NCI-H2029 treated with DMSO at 0.1 percent for 48 hours (cell line): ENCODE results near the gene TPGS1.

Experiments
- DNase-seq: peaks from one replicate; lab custom pipeline; 2025; lab: John Stamatoyannopoulos, UW

The TPGS1 gene

DNA sequence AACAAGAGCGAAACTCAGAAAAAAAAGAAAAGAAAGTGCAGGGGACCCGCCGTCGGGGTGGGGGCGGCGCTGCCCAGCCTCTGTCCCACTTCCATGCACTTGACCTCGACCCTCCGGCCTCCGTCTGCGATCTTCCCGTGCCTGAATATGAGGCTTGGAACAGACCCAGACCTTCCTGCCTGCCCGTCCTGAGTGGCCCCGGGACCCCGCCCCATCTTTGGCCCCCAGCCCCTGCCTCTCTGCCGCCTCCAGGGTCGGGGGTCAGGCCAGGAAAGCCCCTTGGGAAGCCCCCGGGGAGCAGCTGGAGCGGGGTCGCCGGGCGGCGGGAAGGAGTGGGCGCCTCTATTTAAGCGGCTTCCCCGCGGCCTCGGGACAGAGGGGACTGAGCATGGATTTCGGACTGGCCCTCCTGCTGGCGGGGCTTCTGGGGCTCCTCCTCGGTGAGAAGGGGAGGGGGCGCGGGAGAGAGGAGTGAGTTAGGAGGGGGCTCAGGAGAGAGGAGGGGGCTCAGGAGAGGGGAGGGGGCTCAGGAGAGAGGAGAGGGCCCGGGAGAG lies 11.1 kb upstream of the TPGS1 start, which contains the start of gene MADCAM1:
TSS of gene MADCAM1 (plus strand) at position 375 of the 554 bp plus-strand sequence. CDS start at position 389, 14 bp downstream.
- DNase-seq: no peak

DNA sequence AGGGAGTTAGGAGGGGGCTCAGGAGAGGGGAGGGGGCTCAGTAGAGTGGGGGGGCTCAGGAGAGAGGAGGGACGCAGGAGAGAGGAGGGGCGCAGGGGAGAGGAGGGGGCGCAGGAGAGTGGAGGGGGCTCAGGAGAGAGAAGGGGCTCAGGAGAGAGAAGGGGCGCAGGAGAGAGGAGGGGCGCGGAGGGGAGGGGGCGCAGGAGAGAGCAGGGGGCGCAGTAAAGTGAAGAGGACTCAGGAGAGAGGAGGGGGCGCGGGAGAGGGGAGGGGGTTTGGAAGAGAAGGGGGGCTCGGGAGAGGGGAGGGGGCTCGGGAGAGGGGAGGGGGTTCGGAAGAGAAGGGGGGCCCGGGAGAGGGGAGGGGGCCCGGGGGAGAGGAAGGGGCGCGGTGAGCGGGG lies 10.3 kb upstream of the TPGS1 start:
- no peak for DNase-seq

DNA sequence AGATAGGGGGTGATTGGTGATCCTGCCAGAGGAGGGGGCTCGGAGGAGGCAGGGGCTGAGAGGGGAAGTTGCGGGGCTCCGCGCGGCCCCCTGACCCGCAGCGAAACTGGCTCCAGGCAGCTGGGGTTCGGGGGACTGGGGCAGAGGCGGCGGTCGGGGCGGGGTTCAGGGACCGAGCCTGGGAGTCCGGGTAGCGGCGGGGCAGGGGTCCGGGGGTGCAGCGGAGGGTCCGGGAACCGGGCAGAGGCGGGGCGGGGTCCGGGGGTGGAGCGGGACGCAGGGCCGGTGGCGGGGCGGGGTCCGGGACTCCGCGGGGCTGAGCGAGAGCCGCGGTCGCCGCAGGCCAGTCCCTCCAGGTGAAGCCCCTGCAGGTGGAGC lies 9.8 kb upstream of the TPGS1 start:
- no peak for DNase-seq

DNA sequence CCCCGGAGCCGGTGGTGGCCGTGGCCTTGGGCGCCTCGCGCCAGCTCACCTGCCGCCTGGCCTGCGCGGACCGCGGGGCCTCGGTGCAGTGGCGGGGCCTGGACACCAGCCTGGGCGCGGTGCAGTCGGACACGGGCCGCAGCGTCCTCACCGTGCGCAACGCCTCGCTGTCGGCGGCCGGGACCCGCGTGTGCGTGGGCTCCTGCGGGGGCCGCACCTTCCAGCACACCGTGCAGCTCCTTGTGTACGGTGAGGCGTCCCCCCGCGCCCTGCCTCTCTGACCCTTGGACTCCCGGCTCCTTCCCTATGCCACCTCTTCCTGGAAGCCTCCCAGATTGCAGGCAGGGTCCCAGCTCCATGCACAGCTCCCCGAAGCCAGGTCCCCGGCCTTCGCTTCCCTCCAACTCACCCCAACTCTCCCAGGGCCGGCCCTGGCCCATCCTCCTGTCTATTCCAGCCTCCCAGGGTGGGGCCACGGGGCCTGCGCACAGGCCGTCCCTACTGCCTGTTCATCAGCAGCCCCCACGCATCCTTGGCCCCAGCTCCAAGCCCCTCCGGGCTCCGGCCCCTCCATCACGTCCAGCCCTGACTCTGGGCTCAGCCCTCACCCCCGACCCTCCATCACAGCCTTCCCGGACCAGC lies 9.3 kb upstream of the TPGS1 start:
- no peak for DNase-seq

DNA sequence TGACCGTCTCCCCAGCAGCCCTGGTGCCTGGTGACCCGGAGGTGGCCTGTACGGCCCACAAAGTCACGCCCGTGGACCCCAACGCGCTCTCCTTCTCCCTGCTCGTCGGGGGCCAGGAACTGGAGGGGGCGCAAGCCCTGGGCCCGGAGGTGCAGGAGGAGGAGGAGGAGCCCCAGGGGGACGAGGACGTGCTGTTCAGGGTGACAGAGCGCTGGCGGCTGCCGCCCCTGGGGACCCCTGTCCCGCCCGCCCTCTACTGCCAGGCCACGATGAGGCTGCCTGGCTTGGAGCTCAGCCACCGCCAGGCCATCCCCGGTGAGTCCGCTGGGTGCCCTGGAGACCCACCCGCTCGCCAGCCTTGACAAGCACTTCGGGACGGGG lies 8.8 kb upstream of the TPGS1 start:
- DNase-seq: no peak

DNA sequence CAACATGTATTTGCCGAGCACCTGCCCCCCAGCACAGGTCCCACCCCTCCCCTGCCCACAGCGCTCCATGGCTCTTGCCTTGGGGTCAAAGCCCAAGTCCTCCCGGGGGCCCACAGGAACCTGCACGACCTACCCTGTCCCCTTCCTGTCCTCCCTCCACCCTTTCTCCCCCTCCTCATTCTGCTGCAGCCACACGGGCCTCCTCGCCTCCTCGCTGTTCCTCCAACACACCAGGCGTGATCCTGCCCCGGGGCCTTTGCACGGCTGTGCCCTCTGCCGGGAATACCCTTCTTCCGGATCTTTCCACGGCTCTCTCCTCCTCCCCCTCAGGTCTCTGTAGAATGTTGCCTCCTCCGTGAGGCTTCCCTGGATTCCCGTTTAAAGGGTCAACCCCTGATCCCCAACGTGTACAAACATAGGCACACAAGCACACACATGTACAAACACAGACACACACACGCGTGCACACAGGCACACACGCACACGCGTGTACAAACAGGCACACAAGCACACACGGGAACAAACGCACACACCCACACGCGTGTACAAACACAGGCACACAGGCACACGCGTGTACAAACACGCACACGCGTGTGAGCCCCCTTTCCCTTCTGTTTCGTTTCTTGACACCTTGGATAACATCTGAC lies 8.2 kb upstream of the TPGS1 start:
- DNase-seq: no peak

DNA sequence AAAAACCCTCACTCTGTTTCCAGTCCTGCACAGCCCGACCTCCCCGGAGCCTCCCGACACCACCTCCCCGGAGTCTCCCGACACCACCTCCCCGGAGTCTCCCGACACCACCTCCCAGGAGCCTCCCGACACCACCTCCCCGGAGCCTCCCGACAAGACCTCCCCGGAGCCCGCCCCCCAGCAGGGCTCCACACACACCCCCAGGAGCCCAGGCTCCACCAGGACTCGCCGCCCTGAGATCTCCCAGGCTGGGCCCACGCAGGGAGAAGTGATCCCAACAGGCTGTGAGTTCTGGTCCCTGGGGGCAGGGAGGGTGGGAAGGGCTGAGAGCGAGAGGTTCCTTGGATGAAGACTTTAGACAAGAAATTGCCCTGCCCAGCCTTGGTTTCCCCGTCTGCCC lies 5.7 kb upstream of the TPGS1 start:
- DNase-seq: no peak

DNA sequence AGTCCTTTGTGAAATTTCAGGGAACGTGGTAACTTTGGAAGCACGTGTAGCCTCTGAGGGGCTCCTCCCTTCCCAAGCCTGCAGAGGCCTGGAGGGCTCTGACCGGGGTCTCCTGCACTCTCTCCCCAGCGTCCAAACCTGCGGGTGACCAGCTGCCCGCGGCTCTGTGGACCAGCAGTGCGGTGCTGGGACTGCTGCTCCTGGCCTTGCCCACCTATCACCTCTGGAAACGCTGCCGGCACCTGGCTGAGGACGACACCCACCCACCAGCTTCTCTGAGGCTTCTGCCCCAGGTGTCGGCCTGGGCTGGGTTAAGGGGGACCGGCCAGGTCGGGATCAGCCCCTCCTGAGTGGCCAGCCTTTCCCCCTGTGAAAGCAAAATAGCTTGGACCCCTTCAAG lies 2.7 kb upstream of the TPGS1 start:
- no peak for DNase-seq

DNA sequence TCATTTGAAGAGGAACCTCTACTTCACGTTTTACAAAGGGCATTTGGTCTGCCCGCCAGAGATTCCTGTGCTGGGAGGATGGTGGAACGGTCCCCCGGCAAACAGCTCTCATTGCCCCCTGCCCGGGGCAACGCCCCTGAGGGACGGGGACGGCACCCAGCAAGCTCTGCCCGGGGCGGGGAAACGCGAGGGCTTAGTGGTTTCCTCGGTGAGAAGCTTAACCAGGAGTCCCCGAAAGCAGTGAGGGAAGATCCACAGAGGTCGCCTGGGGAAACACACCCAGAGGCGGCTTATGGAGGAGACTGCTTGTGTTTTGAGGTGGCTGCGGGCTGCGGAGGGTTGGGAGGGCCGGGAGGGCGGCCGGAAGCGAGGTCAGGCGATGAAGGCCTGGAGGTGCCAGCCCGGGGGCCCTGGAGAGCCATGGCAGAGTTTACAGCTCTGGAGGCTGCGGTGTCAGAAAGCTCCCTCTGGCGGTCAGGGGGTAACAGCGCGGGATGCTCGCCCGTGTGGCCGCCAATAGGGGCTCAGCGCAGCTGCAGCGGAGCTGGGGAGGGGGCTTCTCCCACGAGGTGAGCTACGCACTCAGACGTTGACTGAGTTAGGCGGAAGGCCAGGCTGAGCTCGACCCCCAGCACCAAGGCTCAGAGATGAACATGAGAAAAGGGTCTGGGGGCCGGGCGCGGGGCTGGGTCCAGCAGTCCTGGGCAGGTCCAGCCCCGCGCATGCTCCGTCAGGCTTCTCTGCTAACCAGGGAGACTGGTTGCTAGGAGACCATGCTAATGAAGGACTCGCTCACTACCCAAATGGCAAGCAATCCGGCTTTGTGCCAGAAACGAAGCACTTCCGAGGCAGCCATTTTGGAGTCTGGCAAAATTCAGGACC lies 652 bp upstream of the TPGS1 start:
- DNase-seq: peak; percentile 82

DNA sequence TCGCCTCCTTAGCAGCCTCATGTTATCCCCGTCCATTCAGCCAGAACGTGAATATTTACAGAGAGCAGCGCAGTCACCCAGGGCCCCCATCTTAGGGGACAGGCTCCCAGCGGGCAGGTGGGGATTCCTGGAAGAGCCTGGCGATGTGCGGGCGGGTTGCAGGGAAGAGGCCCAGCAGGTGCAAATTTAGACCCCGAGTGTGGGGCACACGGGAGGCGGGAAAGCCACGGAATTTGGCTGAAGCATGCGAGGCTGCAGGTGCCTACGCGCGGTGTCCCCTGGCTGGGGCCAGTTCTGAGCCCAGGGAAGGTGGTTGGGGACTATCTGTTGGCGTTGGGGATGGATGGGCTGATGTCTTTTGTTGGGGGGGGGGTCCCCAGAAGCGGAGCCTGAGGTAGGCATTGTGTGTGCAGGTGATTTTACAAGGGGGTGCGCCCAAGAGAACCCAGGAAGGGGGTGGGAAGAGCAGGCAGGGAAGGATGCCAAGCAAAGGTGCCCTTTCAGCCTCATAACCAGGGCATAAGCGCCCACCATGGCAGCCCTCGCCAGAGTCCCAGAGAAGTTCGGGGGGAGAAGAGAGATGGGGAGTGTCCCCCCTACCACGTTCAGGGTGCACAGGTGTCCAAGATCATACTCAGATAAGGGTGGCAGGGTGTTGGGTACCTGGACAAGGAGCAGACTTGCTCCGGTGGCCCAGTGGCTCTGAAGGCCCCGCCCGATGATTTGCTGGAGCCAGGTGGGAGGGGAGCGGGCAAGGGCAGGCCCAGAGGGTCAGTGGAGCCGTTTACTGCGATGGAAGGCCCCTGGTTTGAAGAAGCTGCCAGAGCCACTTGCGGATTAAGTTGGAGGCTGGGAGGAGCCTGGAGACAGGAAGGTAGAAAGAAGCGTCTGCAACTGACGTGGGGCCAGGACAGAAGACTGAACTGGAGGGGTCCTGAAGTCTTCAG lies 1.2 kb downstream of the TPGS1 start:
- no peak for DNase-seq

DNA sequence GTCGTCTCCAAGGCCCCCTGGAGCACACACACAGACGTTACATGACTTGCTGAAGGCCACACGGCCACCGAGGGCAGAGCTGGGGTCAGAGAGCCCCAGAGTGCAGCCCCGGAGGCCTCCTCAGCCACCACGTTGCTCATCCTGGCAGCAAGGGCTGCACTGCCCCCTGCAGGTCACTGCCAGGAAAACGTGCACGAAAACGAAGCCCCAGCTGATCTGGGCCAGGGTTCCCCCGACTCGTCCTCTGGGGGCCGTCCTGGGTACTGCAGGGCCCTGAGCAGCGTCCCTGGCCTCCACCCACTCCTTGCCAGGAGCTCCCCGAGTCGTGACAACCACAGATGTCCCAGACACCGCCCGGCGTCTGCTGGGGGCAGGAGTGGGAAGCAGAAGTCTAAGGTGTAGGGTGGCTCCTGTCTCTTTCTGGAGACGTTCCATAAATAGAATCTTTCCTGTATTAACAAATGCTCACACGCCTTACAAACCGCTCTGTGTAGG lies 3.4 kb downstream of the TPGS1 start:
- peak; percentile 59 for DNase-seq

DNA sequence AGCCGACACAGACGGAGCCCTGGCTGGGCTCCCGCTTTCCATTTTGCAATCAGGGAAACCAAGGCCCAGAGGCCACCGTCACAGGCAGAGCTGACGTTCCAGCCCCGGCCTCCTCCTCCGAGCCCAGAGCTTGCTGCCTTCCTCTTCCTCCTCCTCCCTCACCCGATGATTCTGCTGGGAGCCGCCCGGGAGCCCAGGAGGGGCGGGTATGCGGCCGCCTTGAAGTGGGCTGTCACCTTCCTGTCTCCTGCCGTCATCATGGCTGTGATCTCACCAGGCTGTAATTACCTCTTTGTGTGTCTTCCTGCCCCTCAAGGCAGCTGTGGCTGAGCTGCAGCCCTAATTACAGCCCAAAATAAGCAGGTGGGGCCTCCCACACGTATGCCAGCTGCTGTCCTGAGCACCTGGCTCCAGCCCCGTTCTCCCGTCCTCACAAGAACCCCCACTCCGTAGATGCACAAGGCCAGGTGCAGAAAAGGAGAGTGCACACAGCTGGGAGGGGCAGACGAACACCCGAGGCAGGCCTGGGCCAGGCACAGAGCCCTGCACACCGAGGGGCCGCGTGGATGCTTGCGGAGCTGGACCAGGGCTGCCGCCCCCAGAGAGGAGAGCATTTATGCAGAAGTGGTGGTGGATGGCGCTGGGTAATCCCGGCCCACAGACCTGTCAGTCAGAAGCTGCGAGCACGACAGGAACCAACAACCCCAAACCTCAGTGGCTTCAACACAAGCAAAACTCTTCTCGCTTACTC lies 4.0 kb downstream of the TPGS1 start:
- peak; percentile 97 for DNase-seq

DNA sequence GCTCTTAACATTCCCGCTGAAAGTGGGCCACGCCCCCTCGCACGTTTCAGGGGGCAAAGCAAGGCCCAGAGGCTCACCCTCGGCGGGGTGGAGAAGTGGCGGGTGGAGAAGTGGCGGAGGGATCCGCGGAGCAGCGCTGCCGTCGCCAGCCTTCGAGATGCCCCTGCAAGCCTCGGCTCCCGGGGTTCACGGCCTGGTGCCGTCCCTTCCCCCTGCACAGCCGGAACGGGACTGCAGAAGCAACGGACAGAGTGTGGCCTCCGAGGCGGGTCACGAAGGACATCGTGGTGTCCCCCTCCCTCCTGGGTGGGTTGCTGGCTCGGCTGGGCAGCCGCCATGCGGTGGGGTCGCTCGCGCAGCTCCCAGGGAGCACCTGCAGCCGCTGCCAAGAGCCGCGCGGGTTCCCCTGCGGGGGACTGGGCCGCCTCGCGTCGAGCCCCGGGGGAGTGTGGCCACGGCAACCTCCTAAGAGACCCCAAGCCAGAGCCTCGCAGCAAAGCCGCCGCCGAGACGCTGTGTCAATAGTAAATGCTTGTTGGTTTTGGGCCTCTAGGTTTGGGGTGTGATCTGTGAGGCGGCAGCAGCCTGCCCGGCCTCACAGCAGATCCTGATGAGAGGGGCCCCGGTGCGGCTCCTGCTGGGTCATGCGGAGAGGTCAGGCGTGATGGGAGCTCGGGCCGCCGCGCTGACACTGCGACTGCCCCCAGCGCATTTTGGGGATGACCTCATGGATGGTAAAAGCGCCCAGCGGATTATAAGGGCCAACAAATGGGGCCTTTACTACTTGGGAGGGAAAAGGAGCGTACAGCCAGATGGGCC lies 5.5 kb downstream of the TPGS1 start:
- no peak for DNase-seq

DNA sequence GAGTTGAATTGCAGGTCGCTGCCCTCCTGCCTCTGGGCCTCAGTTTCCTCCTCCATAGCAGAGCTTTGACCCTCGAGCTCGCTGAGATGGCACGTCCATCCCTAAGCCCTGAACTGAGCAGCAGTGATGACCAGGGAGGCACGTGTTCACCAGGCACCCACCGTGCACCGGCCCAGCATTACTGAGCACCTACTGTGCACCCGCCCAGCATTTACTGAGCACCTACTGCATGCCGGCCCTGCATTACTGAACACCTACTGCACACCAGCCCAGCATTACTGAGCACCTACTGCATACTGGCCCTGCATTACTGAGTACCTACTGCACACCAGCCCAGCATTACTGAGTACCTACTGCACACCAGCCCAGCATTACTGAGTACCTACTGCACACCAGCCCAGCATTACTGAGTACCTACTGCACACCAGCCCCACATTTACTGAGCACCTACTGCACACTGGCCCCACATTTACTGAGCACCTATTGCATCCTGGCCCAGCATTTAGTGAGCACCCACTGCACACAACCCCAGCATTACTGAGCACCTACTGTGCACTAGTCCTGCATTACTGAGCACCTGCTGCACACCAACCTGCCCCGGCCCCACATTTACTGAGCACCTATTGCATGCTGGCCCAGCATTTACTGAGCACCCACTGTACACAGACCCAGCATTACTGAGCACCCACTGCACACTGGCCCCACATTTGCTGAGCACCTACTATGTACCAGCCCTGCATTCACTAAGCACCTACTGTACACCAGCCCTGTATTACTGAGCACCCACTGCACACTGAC lies 6.3 kb downstream of the TPGS1 start:
- DNase-seq: no peak

DNA sequence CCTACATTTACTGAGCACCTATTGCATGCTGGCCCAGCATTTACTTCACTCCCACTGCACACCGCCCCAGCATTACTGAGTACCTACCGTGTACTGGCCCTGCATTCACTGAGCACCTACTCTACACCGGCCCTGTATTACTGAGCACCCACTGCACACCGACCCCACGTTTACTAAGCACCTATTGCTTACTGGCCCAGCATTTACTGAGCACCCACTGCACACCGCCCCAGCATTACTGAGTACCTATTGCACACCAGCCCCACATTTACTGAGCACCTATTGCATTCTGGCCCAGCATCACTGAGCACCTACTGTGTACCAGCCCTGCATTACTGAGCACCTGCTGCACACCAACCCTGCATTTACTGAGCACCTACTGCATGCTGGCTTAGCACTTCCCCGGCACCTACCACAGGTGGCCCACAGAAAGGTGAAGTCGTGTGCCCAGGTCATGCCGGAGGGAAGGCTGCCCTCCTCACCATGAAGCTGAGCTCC lies 6.9 kb downstream of the TPGS1 start:
- DNase-seq: no peak

DNA sequence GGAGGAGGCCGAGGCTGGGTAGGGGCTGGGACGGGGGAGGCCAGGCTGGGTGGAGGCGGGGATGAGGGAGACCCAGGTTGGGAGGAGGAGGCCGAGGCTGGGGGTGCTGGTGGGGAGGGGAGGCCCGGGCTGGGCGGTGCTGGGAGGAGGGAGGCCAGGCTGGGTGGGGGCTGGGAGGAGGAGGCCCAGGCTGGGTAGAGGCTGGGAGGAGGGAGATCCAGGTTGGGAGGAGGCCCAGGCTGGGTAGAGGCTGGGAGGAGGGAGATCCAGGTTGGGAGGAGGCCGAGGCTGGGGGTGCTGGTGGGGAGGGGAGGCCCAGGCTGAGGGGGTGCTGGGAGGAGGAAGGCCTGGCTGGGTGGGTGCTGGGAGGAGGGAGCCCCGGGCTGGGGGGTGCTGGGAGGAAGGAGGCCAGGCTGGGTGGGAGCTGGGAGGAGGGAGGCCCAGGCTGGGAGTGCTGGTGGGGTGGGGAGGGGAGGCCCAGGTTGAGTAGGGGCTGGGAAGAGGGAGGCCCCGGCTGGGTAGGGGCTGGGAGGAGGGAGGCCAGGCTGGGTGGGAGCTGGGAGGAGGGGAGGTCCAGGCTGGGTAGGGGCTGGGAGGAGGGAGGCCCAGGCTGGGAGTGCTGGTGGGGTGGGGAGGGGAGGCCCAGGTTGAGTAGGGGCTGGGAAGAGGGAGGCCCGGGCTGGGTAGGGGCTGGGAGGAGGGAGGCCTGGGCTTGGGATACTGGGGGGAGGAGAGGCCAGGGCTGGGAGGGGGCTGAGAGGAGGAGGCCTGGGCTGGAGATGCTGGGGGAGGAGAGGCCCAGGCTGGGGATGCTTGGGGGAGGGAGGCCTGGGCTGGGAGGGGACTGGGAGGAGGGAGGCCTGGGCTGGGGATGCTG lies 10.7 kb downstream of the TPGS1 start:
- DNase-seq: no peak

DNA sequence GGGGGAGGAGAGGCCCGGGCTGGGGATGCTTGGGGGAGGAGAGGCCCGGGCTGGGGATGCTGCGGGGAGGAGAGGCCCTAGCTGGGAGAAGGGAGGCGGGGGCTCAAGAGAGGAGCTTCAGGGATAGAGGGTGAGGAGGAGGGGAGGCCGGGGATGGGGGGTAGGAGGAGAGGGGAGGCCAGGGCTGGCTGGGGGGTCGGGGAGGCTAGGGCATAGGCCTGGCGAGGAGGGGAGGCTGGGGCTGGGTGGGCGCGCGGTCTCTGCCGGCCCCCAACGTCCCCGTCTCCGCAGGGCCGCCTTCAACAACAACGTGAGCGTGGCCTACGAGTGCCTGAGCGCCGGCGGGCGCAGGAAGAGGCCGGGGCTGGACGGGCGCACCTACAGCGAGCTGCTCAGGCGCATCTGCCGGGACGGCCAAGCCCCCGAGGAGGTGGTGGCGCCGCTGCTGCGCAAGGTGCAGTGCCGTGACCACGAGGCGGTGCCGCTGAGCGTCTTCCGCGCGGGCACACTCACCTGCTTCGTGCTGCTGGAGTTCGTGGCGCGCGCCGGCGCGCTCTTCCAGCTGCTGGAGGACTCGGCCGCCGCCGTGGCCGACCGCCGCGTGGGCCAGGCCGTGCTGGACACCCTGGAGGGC lies 11.4 kb downstream of the TPGS1 start:
- DNase-seq: no peak
